AG04450 (cell line): ENCODE results near the gene C9orf50. TPM values are rescaled to one million over a fixed set of nuclear protein-coding genes. Genes with fewer than 3 reads are reported as not detected.
A peak's percentile ranks its signal among the peaks of the same experiment; 100 is the strongest.

ENCODE experiments used
- CTCF ChIA-PET: fragments of 300-600, 350-600 bp; formaldehyde crosslinking; extraction: SDS; loops from one replicate; lab custom pipeline; 2022; ENCODE audit warnings: antibody characterized with exemption, inconsistent platforms; lab: Charles Lee
- POLR2A ChIA-PET: fragments of 350-600 bp; formaldehyde crosslinking; extraction: SDS; loops from one replicate; lab custom pipeline; 2021; ENCODE audit warnings: antibody characterized with exemption, inconsistent platforms; lab: Yijun Ruan, JAX
- DNase-seq: peaks from one replicate; pipeline ENCODE4 v3.0.0-alpha.2; 2011; ENCODE audit warnings: low read depth, low spot score
- H3K27ac ChIP-seq: one replicate; pipeline ENCODE4 v1.5.1; 2012; ENCODE audit warnings: low read depth, low read length, control low read depth
- H3K27me3 ChIP-seq: one replicate; pipeline ENCODE4 v1.6.0; 2012; ENCODE audit warnings: low read length; ENCODE audit not compliant: control insufficient read depth, insufficient read depth
- H3K4me3 ChIP-seq: 2 replicates; pipeline ENCODE4 v1.5.1; 2011; ENCODE audit warnings: mild to moderate bottlenecking, low read depth, low read length, control low read depth
- H3K9me3 ChIP-seq: 2 replicates; pipeline ENCODE4 v1.5.1; 2012; ENCODE audit warnings: low read length; ENCODE audit not compliant: control insufficient read depth, insufficient read depth
- CTCF ChIP-seq: IDR thresholded peaks from 2 replicates; pipeline ENCODE4 v1.5.1; 2011; ENCODE audit warnings: low read depth, low read length, control low read depth, inconsistent platforms
- polyA minus RNA-seq: library from RNA; depleted of rRNA, polyadenylated mRNA; stranded (reverse); fragments of >200 nt; gene quantifications from 2 replicates; pipeline ENCODE4 v1.2.3, GENCODE V29; 2011; rRNA and poly(A)+ RNA removed
- polyA plus RNA-seq: library from polyadenylated mRNA; depleted of rRNA; stranded (reverse); fragments of >200 nt; gene quantifications from 2 replicates; pipeline ENCODE4 v1.2.3, GENCODE V29; 2011; rRNA removed

Gene C9orf50
- polyA plus RNA-seq (0.26 and 0.30 TPM in 2 replicates), polyA minus RNA-seq (not detected in 2 replicates)

- TF ChIP-seq CTCF = no peak
- ChIA-PET POLR2A (interaction anchor here (0.6 to 3.2 kb wide), 4 partner anchors 132 to 596 kb away, joined by 3 to 12 read pairs (median 4); partner anchors contain the start of genes IER5L and PTGES), CTCF (interaction anchor here (0.6 to 7.1 kb wide), 3 partner anchors 446 to 803 kb away, joined by 3 to 302 read pairs (median 7); no protein-coding TSS in a partner anchor)
- Histone ChIP-seq H3K27ac (no peak within 1 kb of the TSS), H3K4me3 (peak within 1 kb of the TSS; percentile 59), H3K27me3 (no peaks in the 10 kb centered on the region), H3K9me3 (no peaks in the 10 kb centered on the region)
- DNase-seq = no peak
These were observed at the start of gene C9orf50 for GRCh38 chr9:129620669-129621295. Gene C9orf50, minus strand, starts transcription at chr9:129621101. Its CDS starts 527 bp downstream, at chr9:129620574.

- no peak overlapping the region for H3K4me3 ChIP-seq
- POLR2A ChIA-PET = no interaction called here
- CTCF ChIA-PET = no interaction called here
- no peaks in the 10 kb centered on the region; the same call in 1 of the 2 replicates for H3K9me3 ChIP-seq
- TF ChIP-seq CTCF = no peak
- no peaks in the 10 kb centered on the region for H3K27me3 ChIP-seq
- no peak for DNase-seq
- no peak overlapping the region for H3K27ac ChIP-seq
These were observed 49.0 kb upstream of the C9orf50 start for GRCh38 chr9:129669946-129670345.

GRCh38 chr9:129669141-129669718 is 48.3 kb upstream of the C9orf50 start:
- DNase-seq = peak; percentile 59
- Histone ChIP-seq H3K27me3 (no peaks in the 10 kb centered on the region), H3K4me3 (no peak overlapping the region), H3K9me3 (no peaks in the 10 kb centered on the region; the same call in 1 of the 2 replicates), H3K27ac (peak overlapping the region; percentile 89)
- ChIA-PET POLR2A (no interaction called here), CTCF (no interaction called here)
- no peak for TF ChIP-seq CTCF

- Histone ChIP-seq H3K4me3 (peak overlapping the region; percentile 75), H3K9me3 (no peaks in the 10 kb centered on the region; the same call in 1 of the 2 replicates), H3K27me3 (no peaks in the 10 kb centered on the region), H3K27ac (no peak overlapping the region)
- ChIA-PET CTCF (no interaction called here), POLR2A (no interaction called here)
- DNase-seq = no peak
- TF ChIP-seq CTCF = no peak
These were observed 46.9 kb upstream of the C9orf50 start for GRCh38 chr9:129667850-129668249.

GRCh38 chr9:129667378-129667777 is 46.5 kb upstream of the C9orf50 start:
- Histone ChIP-seq H3K9me3 (no peaks in the 10 kb centered on the region; the same call in 1 of the 2 replicates), H3K4me3 (peak overlapping the region; percentile 75), H3K27me3 (no peaks in the 10 kb centered on the region), H3K27ac (no peak overlapping the region)
- ChIA-PET POLR2A (no interaction called here), CTCF (interaction anchor here (0.5 to 0.6 kb wide), 2 partner anchors 33 to 46 kb away, joined by 3 to 5 read pairs; no protein-coding TSS in a partner anchor)
- TF ChIP-seq CTCF = no peak
- DNase-seq = no peak
